ENCODE data around the gene HEXB.

HEXB gene

GRCh38 chr5:74767579-74767913, 82.5 kb downstream of the HEXB start:
- no peaks in the 10 kb centered on the region for H3K9me3 ChIP-seq (ENCODE audit: control insufficient read depth, insufficient read depth, low read length)
- peaks cover 66% of the 10 kb centered on the region for H3K36me3 ChIP-seq (ENCODE audit: control insufficient read depth, low read length)
- peaks cover 59% of the 10 kb centered on the region for H3K79me2 ChIP-seq (ENCODE audit: control insufficient read depth, low read length)
- H3K4me3 ChIP-seq (ENCODE audit: low read length): peak overlapping the region; percentile 98
- peak overlapping the region; percentile 83 for H3K4me2 ChIP-seq (ENCODE audit: low read length)
- no peaks in the 10 kb centered on the region for H3F3A ChIP-seq (ENCODE audit: control insufficient read depth, insufficient read depth)
- peaks cover 26% of the 10 kb centered on the region for H3K4me1 ChIP-seq (ENCODE audit: control insufficient read depth, low read length)
- peak overlapping the region; percentile 53 for H3K27ac ChIP-seq (ENCODE audit: low read depth, low read length)
- H4K20me1 ChIP-seq (ENCODE audit: control insufficient read depth, insufficient read depth, low read depth, low read length): peaks cover 11% of the 10 kb centered on the region
- TF ChIP-seq EZH2phosphoT487 (IDR thresholded peaks at IDR 0.05; ENCODE audit: borderline replicate concordance, low read length) (no peak), CTCF (IDR thresholded peaks at IDR 0.05; ENCODE audit: low read depth, low read length, poor library complexity, severe bottlenecking) (no peak)
- H3K27me3 ChIP-seq (ENCODE audit: control insufficient read depth, low read length): no peaks in the 10 kb centered on the region
- no peaks in the 10 kb centered on the region for H3K9me2 ChIP-seq (replicated peaks; ENCODE audit: control insufficient read depth, low read length)

All from DOHH2 (cell line).